GM18511 (cell line): Measurements from ENCODE around the gene CDKN1B.

Source experiments
- ATAC-seq: cut with Tn5 transposase; IDR thresholded peaks from one replicate; pipeline ENCODE4 v1.9.1; 2021; ENCODE audit warnings: mild to moderate bottlenecking, moderate library complexity; ENCODE audit not compliant: unreplicated experiment

The CDKN1B gene

DNA sequence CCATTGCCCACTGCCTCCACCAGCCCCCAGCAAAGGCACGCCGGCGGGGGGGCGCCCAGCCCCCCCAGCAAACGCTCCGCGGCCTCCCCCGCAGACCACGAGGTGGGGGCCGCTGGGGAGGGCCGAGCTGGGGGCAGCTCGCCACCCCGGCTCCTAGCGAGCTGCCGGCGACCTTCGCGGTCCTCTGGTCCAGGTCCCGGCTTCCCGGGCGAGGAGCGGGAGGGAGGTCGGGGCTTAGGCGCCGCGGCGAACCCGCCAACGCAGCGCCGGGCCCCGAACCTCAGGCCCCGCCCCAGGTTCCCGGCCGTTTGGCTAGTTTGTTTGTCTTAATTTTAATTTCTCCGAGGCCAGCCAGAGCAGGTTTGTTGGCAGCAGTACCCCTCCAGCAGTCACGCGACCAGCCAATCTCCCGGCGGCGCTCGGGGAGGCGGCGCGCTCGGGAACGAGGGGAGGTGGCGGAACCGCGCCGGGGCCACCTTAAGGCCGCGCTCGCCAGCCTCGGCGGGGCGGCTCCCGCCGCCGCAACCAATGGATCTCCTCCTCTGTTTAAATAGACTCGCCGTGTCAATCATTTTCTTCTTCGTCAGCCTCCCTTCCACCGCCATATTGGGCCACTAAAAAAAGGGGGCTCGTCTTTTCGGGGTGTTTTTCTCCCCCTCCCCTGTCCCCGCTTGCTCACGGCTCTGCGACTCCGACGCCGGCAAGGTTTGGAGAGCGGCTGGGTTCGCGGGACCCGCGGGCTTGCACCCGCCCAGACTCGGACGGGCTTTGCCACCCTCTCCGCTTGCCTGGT is at the start of gene CDKN1B:
Gene CDKN1B (plus strand): TSS at position 576 of the 793 bp plus-strand sequence. CDS start 472 bp downstream, outside the sequence.
- peak; percentile 45 for ATAC-seq

DNA sequence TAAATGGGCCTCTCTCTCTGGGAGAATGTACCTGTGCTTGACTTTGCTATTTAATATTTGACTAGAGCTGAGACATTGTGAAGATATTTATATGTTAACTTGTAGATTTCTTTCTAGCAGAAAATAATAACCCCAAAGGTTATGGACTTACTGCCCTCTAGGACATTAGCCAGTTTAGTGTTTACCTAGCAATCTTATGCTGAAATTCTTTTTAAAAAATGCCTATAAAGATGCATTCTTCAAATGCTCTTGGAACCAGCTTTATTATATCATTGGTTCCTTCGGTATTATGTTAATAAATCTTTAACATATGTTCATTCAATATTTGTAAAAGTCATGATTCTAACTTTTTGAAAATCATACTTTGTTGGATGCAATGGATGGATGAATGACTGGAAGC is 49.2 kb upstream of the CDKN1B start:
- ATAC-seq = no peak

DNA sequence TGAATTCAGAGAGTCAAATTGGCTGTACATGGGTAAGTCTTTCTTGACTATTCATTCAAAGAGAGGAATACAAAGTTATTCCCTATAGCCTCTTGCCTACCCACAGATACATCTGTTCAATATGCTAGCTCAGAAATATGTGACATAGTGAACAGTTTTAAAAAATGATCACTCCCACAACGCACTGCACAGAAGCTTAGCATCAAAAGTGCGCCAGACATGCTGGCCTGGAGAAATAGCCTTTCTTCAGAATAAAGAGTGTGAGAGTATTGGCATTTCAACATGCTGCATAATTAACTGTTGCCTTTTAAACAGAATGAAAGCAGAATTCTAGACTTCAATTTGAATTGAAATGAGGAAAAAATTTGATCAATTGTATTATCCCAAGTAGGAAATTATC is 48.1 kb upstream of the CDKN1B start:
- no peak for ATAC-seq

DNA sequence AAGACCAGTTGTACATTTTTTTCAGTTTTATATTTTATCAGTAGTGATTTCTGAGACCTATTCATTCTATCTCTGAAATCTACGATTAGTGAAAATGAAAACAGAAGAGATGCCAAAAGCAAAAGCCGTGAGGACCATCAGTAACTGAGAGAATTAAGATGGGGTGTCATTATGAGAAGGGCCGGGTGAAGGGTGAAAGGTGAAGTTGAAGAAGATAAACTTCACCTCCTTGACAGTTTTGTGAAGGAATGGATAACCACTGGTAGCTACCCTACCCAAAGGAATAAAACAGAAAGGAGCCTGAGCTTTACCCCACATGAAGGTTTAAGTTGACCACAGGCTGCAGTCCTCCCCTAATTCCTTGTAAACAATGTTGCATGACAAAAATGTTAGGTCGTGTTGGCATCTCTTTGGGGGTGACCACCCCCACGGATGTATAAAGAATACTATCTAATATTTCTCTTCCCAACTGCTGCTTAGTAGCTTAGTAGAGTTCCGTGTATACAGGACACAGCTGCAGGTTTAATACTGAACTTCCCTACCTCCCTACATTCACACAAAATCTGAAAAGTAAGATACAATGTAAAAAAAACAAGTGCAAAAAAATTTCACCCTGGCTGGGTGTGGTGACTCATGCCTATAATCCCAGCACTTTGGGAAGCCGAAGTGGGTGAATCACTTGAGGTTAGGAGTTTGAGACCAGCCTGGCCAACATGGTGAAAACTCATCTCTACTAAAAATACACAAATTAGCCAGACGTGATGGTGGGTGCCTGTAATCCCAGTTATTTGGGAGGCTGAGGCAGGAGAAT is 45.1 kb upstream of the CDKN1B start:
- ATAC-seq = no peak

DNA sequence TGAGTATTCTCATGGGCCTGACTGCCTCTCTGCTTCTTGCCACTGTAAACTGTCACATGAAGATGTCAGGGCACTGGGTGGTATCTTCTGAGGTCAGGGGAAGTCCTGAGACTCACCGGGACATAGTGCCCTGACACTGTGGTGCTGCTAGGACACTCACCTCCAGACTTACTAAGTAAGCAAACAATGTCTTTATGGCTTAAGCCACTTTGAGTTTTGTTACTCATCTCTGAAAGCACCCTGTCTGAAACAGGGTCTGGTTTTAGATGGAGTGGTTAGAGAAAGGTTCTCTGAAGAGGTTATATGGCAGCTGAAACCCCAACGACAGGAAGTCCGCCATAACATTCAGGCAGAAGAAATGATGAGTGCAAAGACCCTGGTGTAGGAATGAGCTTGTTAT is 43.9 kb upstream of the CDKN1B start:
- no peak for ATAC-seq

DNA sequence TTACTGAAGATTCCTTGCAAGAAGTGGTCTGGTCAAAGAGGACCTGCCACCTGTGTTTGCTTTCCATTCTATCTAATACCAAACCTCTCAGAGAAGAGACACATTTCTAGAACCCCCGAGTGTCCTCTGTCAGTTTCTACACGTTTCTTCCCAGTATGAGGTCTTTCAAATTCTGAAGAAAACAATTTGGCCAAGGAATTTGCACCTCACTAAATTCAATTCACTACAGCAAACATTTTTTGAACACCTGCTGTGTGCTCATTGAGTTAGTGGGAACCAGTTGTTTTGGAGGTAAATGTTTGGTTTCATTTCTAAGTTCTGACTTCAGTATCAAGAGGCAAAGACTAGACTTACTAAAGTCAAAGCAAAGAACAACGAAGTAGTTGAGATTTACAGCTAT is 40.6 kb upstream of the CDKN1B start:
- ATAC-seq = no peak

DNA sequence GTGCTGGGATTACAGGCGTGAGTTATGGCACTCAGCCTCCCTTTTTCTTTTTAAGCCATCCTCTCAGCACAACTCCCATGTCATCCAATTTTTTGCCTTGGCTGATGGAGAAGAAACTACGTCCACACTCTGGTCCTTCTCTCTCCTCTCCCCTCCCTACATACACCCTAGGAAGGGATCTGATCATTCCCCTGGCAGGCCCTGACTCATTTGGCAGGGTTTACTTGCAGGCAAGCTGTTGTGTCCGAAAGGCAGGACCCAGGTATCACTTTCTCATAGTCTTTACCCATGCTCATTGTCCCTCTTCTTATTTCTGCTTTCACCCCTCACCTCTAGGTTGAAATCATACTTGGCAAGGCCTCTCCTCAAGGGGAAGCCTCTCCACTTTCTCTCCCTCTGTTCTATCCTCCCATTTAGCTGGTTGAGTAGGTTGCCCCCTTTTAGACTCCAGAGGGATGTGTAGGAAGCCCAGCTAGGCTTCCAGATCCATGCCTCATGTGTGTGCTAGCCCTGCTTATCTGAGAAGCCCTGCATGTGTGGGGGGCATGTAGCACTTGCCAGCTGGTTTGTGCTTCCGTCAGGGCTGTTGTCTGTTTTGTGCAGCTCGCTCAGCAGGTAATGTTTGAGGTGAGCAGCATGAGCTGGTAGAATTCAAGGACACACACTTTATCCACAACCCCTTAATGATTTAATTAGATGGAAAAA is 36.0 kb upstream of the CDKN1B start:
- no peak for ATAC-seq

DNA sequence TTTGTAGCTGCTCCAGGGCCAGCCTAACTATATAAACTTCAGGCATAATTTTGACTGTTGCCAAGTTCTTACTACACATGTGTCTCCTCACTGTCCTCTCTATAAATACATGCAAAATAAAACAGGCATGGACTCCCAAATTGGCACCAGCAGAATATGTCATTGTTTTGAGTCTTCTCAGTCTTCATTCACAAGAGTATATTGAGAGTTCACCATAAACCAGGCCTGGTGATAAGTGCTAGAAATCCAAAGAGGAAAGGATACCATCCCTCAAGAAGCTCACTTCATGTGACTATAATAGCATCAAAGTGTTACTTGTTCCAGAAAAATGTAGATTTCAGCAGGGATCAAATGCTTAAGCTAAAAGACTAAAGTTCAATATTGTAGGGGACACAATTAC is 34.9 kb upstream of the CDKN1B start:
- no peak for ATAC-seq

DNA sequence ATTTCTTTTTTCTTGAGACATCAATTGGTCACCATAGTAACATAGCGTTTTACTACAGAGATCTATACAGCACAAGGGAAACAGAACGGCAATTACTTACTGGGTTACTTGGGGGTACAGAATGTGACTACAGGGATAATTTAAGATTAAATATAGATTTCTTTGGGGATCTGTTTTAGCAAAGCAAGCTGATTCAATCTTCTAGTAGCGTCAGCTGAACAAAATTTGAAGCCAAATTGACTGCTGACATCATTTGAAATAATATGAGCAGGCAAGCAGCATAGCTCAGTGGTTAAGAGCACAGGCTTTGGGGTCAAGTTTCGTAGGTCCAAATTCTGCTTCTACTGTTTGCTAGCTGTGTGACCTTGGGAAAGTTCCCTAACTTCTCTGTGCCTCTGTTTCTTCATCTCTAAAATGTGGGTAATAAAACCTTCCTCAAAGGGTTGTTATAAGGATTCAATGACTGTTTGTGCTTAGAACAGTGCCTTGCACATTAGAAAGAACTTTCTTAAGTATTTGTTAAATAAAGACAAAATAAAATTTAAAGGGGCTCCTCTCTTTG is 34.0 kb upstream of the CDKN1B start:
- no peak for ATAC-seq

DNA sequence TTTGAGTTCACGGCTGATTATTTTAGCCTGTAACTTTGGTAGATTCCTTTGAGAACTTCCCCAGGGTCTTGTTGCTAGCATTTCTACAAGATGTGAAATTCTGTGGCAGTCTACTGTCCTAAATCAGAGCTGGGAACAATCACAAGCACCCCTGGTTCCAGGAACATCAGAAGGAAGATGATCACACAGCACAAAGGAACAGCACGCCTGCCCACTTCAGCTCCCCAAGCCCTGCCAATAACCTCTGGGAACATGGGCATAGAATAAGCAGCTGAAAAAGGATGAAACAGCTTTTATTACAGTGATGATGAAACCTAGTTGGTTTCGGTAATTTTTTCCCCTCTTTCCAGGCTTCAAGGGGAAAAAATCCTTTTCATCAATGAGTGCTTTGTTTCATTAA is 33.4 kb upstream of the CDKN1B start:
- no peak for ATAC-seq

DNA sequence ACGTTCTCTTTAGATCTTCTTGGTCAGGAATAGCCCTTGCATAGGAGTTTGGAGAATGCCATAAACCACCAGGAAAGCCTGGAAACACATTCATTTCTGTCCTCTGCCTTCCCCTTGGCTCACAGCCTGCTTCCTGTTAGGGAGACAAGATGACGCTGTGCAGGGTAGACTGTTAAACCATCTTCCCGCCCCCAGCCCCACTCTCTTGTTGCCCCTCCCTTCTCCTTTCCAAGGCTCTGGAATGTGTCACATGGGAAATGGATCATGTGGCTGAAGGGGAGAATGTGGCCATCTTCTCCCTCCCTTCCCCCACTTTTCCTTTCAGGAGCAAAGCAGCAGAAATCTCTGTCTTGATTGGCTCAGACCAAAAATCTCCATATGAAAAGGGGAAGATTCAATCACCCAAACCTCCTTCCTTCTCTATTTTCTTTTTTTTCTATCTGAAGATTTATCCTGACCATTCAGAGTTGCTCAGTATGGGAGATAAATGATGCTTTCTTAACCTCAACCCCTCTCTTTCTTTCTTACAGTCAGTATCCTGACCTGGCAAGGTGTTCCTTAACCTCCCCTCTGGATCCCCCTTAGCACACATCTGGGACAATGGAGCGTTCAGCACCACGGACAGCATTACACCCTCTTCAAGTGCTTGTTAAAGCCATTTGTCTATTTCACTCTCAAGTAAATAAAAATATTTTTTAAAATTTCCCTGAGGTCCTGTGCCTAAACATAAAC is 32.6 kb upstream of the CDKN1B start:
- ATAC-seq = no peak

DNA sequence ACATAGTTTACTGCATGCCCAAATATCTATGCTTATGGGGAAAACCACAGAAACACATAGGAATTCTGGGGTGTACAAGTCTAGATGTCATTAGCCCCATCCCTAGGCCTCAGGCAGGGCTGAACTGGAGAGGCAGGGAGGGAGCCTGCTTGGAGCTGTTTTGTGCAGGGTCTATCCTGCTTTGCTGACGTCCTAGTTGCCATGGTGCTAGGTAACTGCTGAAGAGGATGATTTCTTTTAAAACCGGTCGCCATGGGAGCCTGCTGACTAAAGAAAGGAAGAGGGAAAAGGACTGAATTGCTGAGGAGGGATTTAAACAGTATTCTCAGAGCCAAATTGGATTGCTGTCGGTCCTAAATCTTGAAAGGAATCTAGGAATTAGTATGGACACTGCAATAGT is 31.9 kb upstream of the CDKN1B start:
- no peak for ATAC-seq

DNA sequence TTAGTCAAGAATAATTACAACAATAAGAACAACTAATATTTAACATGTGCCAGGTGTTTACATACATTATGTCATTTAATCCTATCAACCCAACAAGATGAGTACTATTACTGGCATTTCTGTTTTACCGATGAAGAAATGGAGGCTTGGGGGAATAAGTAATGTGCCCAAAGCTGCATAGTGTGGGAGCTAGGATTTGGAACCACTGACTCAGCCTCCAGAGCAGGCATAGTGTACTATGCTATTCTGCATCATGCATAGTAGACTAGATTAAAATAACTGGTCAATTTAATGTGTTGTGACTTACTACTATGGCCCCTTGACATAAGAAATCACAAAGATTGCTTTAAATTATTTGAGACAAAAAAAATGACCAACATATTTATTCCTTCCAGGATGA is 30.7 kb upstream of the CDKN1B start:
- ATAC-seq = no peak

DNA sequence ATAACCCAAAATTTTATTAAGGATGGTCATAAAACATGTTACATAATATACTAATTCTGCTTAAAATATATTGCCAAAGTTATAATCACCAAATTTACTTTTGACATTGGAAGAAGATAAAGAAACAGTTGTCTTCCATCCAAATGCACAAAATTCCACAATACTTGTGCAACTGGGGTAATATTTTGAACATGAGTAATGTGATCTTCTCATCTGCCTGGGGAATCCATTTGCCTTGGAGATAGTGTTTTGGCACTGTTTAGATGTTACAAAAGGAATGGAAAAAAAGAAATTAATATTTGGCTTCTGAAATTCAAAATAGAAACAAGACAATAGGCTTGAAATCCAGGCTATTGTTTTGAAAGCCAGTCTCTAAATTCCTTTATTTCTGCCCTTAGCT is 30.2 kb upstream of the CDKN1B start:
- ATAC-seq = no peak

DNA sequence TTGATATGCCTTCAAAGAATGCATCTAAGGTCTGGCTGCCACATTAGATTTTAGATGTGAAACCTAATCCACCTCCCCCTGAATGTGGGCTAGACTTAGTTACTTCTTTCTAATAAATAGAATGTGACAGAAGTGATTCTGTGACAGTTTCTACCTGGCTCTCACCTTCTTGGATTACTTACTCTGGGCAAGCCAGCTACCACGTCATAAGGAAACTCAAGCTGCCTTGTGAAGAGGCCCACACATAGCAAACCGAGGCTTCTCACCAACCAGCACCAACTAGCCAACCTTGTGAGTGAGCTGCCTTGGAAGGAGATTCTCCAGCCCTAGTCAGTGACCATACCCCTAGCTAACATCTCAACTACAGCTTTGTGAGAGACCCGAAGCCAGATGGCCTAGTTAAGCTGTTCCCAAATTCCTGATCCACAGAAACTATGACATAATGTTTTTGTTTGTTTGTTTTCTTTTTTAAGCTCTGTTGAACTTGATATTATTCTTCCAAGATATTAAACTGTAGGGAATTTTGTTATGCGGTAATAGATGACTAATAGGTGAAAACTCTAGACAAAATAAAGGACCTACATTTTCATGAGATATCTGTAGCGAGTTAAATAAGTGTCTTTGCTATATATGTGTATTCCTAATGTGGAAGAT is 27.4 kb upstream of the CDKN1B start:
- no peak for ATAC-seq

DNA sequence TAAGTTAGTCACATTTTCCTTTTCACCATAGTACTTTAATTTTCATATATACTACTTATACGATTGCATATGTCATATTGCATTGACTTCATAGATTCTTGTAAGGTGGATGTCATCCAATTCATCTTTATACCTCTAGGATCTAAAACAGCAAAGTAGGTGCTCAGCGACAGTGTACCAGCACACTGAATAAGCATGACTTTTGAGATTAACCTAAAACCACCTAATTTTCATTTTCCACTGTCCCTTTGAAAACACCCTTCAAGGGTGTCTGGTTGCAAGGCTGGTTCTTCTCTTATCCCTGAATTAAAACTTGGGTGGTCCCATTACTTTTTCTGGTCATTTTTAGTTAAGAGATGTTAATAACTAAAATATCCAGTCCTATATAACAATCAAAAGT is 25.6 kb upstream of the CDKN1B start:
- peak; percentile 33 for ATAC-seq

DNA sequence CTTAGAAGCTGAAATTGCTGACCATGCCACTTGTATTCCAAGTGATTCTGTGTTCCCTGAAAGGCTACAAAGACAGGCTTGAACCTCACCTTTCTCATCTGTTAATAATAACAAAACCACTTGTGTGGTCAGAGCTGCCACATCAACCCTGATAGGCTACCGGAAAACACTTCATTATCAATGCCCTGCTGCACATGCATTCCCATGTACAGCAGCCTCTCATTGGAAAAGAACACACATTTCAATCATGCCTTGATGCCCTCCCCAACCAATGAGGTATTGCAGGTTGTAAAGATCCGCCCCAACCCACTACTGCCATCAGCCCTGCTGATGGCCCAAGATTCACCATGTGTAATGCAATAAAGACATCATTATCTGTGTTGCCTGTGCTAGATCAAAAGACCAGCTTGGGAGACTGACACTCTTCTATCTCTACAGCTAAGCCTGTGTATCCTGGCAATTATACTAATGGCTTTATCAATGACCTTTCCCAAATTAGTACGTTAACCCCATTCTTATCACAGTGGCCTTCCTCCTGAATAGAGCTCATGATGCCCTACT is 24.0 kb upstream of the CDKN1B start:
- peak; percentile 23 for ATAC-seq

DNA sequence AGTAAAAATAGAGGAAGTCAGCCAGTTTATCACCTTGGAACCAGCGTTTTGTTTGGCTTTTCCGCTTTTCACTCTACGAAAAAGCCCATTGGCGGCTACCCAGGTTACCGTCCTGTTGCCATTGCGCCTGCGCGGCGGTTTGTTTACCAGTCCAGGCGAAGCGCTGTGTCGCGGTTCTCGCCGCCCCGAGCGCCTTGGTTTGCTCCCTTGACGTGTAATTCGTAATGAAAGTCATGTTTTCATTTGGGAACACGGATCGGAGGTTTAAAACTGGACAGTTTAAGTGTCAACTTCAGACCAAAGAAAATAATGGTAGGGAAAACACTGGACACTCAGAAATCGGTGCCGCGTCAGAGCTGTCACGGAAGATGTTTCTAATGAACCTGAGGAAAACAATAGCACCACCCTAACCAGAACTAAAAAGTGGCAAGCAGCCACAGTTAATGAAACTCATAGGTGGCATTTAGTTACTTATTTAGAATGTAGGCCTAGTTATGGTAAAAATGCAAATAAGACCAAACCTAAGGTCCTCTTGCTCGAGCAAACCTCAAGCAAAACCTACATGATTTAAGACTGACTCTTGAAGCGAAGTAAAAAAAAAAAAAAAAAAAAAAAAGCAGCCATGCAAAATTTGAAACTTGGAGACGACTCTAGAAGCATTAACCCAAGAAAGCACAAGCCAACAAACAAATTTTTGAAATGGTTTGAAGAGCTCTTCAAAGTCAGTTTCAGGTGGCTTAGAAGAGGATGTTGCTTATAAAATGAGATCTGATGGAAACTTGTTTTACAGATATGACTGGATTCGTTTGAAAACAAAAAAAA is 20.4 kb upstream of the CDKN1B start:
- peak; percentile 69 for ATAC-seq

DNA sequence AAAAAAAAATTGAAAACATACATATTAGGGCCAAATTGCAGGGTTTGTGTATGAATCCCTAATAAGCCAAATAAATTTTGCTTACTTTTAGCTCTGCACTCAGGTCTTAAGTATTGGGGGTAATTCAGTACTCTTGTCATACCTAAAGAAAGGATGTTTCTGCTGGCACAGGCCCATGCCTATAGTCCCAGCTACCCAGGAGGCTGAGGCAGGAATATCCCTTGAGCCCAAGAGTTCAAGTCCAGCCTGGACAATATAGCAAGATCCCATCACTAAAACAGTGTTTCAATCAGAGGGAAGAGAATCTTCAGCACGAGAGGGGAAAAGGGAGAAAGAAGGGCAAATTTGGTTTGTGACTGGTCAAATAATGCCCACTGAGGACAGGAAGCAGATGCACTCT is 17.8 kb upstream of the CDKN1B start:
- no peak for ATAC-seq
